ENCODE results near the gene PRKN.

PRKN gene

DNA sequence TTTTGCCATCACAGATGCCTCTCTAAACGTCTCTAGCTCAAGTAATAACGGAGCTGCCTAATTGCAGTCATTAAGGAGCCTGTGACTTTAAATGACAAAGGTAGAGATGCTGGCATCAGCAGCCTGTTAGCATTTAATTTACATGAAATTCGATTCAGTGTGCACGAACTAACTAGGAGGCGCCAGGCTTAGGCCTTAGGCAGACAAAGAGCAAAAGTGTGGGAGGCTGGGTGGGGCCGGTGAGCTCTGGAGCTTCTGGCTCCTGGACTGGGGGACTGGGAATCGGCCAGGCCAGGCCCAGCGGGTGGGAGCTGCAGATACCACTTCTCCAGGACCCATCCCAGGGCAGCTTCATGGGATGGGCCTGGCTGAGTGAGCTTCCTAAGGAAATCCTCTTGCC lies 1283.7 kb downstream of the PRKN start:
- no peak for DNase-seq (ENCODE audit: low read depth)

DNA sequence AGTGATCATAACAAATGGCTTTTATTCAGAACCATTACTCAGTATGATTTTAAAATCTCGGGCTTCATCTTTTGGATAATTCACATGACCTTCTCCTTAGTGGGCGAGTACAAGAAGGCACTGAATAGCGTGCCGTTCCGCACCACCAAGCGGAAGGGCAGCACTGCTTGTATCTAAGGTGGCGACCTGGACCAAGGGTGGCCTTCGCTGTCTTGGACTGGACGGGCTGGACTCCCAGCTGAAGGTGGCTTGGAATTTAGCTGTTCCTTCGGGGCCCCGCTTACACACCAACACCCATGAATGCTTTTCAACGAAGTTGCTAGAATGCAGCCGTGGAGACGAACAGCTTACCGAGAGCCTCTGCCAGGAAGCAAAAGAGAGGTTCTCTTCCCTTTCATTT lies 1285.1 kb downstream of the PRKN start:
- DNase-seq (ENCODE audit: low read depth): no peak

DNA sequence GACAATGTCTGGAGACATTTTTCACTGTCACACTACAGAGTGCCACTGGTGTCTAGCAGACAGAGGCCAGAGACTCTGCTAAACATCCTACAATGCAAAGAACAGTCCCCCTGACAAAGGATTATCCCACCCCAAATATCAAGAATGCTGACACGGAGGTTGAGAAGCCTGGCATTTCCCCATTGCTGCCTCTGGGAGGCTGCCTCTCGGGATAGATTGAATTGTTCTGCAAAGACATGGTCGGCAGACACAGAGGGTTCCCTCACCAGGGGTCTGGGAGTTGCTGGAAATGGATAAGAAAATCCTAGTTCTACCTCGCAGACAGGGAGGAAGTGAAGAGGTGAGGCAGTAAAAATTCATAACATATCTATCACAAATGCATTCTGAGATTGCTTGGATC lies 1287.3 kb downstream of the PRKN start:
- DNase-seq (ENCODE audit: low read depth): no peak

DNA sequence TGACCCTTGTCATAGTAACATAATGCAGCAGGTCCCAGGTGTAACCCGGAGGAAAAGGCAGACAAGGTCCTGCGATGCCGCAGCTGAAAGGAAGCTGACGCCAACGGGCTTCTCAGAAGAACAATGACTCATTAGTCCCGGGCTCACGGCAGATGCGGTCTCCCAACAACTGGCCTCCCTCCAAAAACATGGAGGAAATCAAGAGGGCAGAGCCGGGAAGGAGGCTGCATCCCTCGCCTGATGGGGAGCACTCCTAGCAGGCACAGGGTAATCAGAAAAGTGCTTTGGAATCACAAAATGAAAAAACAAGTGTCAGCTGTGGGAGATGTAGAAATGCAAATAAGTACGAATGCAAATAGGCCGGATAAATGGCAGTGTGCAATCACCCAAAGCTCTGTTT lies 1288.5 kb downstream of the PRKN start:
- DNase-seq (ENCODE audit: low read depth): no peak

DNA sequence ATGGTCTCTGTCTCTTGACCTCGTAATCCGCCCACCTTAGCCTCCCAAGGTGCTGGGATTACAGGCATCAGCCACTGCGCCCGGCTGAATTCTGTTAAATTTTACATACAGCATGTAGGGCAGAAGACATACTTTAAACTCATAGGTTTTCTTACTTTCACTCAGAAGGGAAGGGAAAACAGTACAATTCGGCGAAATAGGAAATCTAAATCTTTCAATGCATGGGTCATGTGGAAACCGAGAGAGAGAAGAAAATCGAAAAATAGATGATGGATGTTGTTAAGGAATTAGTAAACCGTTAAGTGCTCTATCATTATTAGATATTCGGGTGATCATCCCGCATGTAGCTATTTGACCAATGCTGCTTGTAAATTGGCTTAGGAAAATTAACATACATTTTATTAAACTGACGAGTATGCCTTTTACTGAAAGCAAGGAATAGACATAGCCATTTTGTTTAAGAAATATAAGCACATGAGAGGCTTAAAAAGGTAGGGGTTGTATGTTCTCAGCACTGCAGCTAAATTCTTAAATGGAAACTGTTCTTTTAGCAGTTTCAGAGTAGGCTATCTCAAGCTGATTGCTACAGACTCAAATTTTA lies 1289.0 kb downstream of the PRKN start:
- DNase-seq (ENCODE audit: low read depth): no peak

DNA sequence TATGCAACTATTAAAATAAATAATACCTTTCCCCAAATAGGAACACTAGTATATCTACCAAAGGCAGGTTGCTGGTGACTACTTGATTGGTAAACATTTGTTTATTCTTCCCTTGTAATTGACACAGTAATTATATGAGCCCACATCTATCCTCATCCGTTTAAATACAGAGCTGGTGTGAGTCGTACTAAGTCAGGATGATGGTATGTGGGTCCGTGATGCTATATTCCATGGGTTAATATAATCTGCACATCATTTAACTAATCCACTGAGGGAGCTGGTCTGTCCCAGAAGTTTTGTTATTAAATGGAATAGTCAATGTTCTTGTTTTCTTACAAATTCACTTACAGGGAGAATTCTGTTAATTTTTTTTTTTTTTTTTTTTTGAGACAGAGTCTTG lies 1289.7 kb downstream of the PRKN start:
- no peak for DNase-seq (ENCODE audit: low read depth)

DNA sequence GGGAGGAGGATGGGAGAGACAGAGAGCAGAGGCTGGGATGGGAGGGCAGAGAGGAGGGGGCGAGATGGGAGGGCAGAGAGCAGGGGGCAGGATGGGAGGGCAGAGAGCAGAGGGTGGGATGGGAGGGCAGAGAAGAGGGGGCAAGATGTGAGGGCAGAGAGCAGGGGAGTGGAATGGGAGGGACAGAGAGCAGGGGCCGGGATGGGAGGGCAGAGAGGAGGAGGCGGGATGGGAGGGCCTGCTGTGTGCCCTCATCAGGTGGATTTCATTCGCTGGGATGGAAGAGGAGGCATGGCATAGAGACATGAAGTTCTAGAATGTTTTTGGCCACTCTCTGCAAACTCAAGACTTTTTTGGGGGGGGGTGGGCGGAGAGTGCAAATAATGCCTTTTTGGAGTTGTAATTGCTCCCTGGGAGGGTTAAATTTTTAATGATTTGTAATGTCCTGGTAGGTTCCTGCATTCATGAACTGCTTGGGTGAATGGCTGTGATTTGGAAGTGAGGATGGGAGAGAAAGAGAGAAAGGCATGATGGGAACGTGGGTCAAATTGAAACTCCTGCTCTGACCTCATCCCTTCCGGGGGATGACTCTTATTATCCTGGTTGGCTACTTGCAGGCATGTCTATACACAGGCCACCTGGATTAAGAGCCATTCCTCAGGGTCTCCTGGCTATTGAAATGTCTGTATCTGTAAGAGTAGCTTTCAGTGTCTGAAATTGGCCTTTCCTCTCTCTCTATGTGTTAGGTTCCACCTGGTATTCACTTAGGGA lies 1291.3 kb downstream of the PRKN start:
- no peak for DNase-seq (ENCODE audit: low read depth)

DNA sequence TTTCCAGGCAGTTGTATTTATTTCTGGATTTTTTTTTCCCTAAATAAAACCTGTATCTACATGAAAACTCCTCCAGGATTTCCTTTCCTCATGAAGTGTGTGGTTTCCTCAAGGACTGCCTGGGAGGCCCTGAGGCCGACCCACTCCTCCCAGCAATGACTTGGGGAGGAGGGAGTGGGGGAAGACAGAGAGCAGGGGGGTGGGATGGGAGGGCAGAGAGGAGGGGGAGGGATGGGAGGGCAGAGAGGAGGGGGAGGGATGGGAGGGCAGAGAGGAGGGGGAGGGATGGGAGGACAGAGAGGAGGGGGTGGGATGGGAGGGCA lies 1291.9 kb downstream of the PRKN start:
- no peak for DNase-seq (ENCODE audit: low read depth)

DNA sequence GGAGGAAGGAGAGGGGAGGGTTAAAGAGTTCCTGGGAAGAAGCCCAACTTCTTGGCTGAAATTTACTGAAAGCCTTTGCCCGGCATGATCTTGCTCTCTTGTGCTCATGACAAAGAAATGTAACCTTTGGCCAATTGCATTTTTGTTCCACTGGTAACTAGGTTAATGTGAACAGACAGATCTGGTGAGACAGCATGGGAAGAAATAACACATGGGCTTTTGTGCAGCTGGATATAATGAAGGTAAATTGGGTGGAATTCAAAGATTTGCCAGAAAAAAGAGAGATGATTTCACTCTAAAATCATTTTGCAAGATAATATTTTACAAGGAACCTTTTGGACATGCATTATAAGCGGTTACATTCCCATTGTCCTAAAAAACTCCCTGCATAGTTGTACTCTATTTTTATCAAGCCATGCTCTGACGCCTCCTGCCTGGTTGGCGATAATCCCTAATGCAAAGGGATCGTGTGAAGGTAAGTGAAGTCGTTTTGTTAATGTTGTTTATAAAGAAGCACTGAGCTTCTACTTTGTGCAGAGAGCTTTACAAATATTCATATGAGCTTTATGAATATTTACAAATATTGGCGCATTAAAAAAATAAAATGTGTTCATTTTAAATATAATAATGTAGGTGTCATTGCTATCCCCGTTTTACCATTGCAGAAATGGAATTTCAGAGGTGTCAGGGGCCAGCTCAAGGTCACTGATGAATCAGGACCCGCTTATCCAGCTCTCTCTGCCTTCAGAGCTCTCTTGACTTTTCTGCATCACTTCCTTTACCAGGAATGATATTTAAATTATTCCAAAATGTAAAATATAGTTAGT lies 1292.4 kb downstream of the PRKN start:
- DNase-seq (ENCODE audit: low read depth): no peak

DNA sequence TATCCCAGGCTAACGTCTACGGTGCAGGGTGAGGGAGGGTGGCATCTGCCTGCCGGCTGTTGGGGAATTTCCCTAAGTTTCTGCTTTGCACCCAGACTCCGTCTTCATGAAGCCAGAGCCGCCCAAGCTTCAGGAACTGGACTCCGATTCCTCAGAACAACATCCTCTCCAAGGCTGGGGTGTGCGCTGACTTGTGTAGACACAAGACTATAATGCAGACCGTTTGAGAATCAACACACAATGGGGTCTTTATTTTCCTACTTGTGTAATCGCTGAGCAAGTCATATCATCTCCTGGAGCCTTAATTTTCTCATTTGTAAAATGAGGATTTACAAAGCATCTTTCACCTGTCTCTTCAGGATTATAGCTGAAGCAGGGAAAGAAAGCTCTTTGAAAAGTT lies 1293.2 kb downstream of the PRKN start:
- no peak for DNase-seq (ENCODE audit: low read depth)

DNA sequence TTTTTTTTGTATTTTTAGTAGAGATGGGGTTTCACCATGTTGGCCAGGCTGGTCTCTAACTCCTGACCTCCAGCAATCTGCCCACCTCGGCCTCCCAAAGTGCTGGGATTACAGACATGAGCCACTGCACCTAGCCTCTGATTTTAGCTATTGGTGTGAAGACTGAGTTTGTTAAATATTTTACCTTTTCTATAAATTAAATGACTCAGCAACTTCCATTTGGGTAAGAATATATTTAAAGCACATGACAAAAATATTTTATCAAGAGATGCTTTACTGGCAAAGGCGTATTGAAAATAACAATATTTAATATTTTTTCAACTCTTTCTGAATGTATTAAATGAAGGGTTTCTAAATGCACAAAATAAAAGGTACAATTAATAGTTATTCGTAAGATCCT lies 1295.0 kb downstream of the PRKN start:
- no peak for DNase-seq (ENCODE audit: low read depth)

DNA sequence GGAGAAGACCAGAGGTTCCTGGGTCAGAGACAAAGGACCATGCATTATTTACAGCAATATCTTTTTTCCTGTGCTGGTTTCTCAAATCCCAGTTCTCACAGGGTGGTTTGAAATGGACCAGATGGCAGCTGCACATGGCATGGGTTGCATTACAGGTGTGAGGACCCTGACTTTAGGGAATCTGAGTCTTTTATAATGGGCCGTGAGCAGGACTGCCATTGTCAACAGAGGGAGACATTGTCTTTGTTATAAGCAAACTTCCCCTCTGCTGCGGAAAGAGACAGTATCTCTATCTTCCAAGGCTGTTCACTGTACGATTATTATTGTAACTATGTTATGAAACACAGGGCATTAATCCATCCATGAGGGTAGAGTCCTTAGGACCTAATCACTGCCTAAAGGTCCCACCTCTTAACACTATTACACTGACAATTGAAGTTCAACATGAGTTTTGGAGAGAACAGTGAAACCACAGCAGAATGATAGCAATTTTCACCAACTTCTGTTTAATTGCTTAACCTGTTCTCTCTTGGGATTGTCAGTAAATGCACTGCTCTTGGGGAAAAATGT lies 1297.6 kb downstream of the PRKN start:
- no peak for DNase-seq (ENCODE audit: low read depth)

DNA sequence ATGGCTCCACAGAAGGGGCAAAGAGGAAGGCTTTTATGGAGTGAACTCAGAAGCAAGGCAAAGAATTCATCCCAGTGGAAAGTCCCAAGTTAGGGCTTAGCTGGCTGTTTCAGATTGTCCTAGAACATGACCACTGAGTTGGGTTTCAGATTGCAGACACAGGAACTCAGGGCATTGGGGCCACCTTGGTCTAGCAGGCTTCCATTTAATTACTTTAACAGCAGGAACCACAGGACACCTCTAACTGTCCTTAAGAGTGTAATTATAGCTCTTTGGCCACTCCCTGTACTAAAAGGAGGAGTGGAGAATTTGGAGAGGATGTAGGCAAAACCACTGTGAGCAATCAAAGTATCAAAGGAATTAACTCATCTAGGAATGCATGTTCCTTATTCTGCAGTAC lies 1303.1 kb downstream of the PRKN start:
- DNase-seq (ENCODE audit: low read depth): no peak

DNA sequence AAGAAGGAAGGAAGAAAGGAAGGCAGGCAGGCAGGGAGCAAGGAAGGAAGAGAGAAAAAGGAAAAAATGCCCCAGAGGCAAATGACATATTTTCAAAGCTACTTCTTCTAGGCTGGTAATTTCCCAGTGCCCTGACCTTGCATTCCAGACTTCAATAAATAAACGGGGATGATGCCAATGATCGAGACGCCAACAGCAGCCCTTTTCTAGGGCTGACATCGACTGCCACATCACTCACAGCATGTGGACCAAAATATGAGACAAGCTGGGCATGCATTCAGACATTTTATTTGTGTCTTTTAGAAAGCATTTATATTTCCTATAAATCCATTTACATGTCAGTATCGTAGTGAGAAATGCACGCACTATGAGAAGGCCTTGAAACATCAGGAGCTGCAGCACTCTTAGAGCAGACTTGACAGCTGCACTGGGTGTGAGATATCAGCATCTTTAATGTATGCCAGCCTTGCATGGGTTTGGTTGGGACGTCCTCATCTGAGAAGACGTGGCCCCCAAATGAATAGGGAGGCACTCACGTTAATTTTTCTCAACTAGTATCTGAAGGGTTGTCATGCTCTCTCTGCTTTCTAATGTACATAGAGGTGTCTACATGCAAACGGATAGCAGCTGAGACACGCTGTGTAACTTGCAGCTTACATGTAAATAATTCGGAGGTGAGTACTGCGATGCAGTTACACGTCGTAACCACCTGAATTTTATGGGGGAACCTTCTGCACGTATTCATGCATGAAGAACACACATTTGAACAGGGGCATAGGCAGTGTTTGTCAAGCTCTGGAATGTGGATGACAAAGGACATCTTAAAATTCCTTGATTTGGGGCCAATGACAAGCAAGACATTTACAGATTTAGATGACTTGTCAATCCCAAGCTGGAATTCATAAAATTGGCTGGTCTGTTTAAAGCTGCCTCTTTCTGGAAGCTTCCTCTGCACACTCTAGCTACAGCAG lies 1304.6 kb downstream of the PRKN start:
- no peak for DNase-seq (ENCODE audit: low read depth)

DNA sequence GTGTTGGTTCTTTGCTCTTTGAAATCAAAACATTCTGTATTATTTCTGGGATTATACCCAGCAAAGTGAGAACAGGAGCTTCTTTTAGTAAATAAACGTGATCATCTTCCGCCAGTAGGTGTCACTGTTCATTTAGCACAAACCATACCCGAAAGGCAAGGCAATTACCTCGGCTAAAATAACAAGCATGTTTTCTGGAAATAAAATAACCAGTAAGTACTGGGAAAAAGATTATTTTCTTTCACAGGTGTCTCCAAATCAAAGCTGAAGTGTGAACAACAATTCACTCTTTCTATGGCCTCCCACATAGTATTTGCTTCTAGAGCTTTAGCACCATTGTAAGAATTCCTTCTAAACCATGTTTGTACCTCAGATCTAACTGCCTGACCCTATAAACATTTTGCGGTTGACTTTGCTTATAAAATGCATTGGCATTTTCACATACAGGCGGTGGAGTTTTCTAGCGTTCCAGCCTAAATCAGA lies 1309.1 kb downstream of the PRKN start:
- DNase-seq (ENCODE audit: low read depth): no peak

DNA sequence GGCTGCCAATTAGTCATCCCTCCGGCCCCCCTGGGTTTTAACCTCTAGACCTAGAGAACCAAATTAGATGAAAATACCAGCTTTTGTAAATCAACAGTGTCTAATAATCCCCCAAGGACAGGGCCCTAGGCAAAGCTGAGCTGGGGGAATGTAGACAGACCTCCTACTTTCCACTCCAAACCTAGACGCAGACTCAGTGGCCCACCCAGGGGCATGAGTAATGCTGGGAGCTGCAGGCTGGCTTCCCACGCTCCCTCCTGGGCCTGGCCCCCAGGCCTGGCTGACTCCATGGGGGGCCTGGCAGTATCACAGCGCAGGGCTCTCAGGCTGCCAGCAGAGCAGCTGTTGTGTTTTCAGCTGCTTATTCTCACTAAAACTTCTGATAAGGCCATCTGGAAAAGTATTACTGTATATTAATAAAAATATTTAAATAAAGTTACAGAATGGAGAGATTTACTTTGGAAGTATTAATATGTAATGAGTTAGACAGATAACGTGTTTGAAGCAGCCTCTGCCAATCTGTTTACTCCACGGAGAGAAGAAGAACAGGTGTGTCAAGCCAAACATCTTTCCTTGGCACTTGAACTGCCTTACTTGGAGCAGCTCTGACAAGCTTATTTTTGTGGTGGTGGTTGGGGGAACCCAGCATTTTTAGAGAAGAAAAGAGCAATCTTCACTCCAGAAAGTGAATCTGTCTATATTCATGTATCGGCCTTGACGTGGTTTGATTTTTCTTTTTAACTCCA lies 1309.7 kb downstream of the PRKN start:
- no peak for DNase-seq (ENCODE audit: low read depth)

DNA sequence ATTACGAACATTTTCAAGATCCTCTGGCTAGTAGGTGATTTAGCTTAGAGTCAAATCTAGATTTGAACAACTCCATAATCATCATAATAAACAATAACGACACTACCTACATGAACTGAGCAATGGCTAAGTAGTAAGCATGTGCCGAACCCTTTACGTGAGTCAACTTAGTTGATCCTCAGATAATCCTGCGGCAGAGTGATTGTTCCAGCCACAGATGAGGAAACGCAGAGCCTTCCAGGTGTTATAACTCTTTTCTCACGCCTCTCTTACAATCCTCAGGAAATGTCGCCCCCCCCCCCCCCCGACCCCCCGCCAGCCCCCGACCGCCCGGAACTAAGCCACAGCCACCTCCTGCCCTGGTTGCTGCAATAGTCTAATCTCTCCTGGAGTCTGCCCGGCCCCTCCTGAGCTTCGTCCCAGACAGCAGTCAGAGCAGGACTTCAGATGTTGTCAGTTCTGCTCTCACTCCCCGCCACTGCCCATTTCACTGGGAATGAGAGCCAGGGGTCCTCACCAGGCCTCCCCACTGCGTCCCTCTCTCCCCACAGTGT lies 1312.2 kb downstream of the PRKN start:
- DNase-seq (ENCODE audit: low read depth): no peak

DNA sequence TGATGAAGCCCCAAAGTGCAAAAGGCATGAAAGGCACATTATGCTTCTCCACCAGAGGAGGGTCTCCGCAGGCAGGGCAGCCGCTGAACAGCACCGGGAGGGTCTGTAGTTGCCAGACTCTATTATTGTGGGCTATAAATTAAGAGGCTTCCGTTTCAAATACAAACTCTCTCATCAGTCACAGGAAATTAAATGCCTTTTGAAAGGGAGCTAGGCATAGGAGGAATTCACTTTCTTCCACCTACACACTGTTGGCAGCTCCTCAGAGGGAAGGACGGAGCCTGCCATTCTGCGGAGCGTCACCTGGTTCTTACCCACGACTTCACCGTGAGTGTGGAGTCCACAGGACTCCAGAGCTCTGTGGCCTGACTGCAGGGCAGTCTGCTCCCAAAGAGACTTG lies 1312.9 kb downstream of the PRKN start:
- no peak for DNase-seq (ENCODE audit: low read depth)

DNA sequence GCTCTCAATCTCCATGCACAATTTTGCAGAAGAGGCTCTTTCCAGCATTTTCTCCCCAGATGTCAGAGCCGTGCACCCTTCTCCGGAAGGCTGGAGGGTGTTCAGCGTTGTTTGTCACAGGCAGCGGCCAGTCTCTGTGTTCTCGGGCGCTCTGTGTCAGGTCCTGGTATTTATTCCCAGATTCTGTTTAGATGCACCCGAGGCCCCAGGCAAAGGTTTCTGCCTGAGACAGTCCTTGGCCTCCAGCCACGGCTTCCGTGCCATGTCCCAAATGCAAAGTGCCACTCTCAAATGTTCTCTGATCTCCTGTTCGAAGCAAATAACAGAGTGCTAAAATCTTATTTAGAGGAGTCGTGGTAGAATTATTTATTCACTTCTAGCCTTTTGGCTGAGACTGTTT lies 1313.4 kb downstream of the PRKN start:
- DNase-seq (ENCODE audit: low read depth): no peak

DNA sequence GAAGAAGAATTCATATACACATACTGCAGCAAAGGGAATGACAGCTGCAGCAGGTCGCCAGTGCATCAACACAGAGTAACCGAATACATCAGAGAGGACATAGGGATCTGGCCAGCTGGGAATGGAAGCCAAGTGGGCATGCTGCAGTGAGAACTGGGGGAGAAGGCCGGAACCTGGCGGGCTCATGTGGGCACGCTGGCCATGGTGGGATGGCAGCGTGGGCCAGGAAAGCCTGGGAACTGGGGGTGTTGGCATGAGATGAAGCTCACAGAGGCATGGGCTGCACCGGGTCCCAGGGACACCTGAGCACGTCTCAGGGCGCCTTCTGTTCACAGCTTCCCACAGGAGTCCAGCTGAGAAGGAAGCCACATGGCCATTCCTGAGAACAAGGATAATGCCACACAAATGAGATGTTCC lies 1314.2 kb downstream of the PRKN start:
- no peak for DNase-seq (ENCODE audit: low read depth)

DNA sequence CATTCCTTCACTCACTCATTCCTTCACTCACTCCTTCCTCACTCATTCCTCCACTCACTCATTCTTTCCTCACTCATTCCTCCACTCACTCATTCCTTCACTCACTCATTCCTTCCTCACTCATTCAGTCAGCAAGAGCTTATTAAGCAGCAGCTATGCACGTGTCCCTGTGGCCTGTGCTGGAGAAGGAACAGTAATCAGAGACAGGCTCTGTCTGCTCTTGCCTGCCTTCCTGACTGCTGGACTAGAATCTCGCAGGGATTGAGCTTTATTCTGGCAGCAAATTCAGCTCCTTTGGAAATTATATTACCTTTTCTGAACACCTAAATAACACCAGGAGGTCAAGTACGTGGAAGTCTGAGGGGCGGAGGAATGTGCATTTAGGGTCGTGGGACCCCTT lies 1314.8 kb downstream of the PRKN start:
- no peak for DNase-seq (ENCODE audit: low read depth)

All from stimulated activated CD8-positive, alpha-beta memory T cell treated with anti-CD3 and anti-CD28 coated beads, Interleukin-12 subunit alpha, Interleukin-12 subunit beta, amount 100 ng/mL, for 4 hours (primary cell).